ENCODE results near the gene SNX7. TPM values are rescaled to one million over a fixed set of nuclear protein-coding genes. Genes with fewer than 3 reads are reported as not detected.

SNX7 gene
- total RNA-seq, 1 donor from 2014 or later = 37.9 TPM

GRCh38 chr1:98698625-98699024 lies 37.1 kb downstream of the SNX7 start:
- DNase-seq = no peak

DNA sequence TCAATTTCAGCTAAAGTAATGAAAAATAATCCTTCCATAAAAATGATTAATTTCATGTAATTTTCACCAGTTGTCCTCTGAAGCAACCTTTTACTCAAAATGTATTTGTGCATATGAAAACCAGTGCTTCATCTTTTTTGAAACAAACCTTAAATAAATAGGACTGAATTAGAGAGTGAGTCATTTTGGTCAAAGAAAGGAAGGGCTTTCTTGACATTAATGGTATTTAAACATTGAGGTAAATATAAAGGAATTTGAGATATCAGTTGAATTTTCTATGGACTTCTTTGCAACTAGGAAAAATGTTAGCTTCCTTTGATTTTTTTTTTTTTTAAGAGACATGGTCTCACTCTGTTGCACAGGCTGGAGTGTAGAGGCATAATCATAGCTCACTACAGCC lies 38.7 kb downstream of the SNX7 start:
- DNase-seq = no peak

DNA sequence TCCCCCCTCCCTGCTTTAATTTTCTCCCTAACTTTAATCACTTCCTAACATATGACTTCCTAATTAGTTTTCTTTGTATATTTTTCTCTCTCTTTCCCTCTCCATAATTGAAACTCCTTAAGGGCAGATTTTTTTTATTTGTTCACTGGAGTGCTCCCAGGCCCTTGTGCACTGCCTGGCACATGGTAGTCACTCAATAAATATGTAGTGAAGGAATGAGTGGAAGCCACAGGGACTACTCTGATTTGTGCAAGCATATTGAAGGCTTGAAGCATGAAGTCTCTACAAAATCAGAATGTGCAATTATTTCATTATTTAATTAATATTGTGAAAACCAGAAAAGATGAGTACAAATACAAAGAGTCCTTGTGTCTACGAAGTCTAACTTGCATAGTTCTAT lies 41.5 kb downstream of the SNX7 start:
- DNase-seq = no peak

GRCh38 chr1:98704474-98704873 lies 43.0 kb downstream of the SNX7 start:
- peak; percentile 13 for DNase-seq

DNA sequence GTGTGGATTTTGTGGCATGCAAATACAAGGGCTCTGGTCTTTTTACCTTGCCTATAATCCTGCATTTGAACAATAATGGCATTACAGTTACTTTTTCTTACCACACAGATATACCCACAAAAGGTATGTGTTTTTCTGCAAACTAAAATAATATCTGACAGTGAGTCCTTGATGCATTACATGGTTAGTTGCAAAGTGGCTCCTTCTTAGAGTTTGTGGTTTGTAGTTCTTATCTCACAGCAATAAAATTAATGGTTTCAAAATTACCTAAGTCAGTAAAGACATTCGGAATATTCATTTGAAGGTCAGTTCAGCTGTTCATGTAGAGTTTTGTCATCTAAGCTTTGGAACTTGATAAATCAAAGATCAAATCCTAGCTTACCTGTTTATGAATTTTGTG lies 43.5 kb downstream of the SNX7 start:
- DNase-seq = no peak

DNA sequence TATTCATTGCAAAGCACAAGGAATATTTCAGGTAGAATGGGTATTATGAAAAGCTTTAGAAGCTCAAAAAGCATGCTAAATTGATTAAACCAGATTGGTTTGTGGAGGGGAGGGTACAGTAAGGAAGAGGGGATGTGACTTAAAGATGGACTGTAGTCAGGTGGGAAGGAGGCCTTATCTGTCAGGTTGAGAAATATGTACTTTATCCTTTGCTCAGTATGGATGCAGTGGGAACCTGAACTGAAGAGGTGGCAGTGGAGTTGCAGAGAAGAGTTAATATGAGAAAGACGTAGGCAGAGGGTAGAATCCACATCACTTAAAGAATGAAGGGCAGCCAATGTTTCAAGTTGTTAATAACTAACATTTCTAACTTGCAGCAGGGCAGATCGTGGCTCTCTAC lies 44.1 kb downstream of the SNX7 start:
- DNase-seq = no peak

DNA sequence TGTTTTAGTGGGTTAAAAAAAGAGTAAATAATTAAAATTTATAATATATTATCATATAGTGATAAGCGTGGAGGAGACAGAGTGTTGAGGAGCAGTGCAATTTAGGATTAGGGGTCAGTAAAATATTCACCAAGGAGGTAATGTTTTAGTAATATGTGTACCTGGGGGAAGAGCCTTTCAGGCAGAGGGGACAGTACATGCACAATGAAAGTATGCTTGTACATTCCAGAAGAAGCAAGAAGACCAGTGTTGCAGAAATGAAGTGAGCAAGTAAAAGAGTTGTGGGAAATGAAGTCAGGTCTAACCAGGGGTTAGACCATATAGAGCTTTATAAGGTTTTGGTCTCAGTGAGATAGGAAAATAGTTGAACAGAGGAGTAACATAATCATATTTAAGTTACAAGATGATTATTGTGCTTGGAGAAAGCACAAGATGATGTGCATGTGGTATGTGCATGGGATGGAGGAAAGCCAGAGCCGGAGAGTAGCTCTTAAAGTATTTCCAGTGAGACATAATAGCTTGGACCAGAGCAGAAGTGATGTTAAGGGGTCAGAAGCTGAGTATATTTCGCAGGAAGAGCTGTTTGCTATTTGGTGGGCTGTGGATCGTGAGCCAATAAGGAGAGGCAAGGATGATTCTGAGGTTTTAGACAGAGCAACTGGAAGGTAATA lies 44.8 kb downstream of the SNX7 start:
- DNase-seq = no peak

DNA sequence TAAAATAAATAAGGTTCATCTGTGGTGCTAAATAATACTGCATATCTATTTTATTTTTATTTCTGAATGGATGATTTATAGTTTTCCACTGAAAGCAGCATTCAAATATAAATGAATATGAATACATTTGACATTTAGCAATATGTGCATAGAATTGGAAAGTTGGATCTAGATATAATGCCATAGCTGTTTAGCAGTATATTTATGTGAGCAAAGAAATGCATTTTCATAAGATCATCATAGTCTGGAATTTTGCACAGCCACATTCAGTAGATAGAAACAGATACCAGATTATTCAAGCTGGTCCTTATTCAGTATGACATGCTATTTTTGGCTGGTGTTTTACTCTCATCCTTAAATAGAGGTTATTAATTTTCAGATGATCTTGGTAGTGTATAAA lies 46.0 kb downstream of the SNX7 start:
- DNase-seq = no peak

GRCh38 chr1:98709906-98710305 lies 48.4 kb downstream of the SNX7 start:
- no peak for DNase-seq

DNA sequence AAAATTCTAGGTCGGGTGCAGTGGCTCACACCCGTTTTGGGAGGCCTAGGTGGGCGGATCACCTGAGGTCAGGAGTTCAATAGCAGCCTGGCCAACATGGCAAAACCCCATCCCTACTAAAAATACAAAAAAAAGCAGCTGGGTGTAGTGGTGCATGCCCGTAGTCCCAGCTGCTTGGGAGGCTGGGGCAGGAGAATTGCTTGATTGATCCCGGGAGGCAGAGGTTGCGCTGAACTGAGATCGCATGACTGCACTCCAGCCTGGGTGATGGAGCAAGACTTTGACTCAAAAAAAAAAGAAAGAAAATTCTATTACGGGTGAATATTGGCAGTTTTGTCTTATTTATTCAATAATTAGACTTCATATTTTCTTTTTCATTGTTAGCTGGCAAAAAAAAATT lies 62.1 kb downstream of the SNX7 start:
- DNase-seq = no peak

DNA sequence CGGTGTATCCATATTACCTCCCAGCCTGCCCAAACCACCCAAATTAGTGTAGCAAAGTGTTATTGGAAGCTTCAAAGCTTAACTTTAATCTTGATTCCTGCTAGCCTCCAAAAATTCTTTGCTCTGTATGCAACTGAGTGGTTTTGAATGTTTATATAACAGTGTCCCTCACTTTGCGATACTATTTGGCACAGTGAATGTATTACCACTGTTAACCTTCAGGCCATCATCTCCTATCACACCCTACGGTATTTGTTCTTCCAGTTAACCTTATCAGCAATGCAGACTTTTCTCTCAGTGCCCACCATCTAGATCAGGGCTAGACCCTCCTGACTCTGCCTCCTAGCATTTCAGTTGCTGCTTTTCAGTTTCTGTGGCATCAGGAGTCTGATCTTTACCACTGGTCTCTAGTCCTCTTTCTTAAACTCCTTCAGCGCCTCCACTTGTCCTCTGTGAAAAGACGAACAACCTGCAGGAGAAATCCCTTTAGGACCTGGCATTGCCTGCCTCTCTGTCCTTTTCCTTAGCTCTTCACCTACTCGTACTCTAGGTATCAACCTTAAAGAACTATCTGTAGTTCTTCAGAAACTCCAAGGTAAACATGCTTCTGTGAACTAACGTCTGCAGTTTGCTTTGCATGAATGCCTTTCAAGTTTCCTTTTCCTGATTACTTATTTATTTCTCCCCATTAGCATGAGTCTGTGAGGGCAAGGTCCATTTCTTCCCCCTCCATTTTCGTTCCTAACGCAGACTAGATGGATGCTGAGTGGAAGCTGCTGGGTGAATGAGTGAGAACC lies 71.7 kb downstream of the SNX7 start:
- DNase-seq = no peak

DNA sequence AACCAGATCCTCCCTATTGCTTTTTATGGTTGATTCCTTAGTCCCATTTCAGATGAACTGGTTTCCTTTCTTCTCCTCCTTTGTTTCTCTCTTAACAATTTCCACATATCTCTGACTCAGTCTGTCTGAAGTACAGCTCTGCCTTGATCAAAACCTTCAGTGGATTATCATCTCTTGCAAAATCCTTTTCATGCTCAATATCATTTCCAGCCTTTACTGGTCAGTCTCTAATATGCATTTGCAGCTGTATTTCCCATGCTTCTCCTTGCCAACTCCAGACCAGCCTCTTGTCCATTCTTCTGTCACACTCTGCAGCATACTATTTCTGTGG lies 72.2 kb downstream of the SNX7 start:
- DNase-seq = no peak

DNA sequence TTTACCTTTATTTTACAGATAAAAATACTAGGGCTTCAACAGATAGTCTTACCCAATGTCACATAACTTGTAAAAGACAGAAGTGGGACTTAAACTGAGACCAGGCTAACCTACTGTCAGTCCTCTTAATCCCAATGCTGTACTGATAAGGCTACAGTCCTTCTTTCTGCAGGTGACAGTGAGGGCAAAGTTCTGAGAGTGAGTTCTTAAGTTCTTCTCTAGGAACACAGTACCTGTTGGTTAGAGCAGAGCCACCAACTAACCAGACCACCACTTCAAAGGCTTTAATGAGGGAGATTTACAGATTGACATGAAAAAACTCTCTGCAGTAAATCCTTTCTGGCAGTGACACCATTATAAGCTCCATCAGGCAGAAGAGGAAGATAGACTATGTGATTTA lies 74.2 kb downstream of the SNX7 start:
- no peak for DNase-seq

DNA sequence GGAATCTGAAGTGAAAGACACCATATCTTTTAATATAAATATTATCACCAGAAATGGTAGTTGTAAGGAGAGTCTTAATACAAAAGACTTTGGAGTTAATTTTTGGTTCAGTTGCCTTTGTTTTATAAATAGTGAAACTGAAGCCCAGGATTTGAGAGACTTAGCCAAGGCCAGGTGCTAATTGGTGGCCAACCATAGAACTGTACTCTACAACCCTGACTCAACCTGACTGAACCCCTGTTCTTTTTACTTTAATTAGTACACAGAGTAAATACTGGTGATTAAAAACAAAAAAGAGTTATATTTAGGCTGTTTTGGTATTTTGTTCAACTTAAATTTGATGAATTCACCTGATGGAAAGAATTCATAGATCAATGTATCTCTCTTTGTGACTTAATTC lies 76.3 kb downstream of the SNX7 start:
- DNase-seq = no peak

DNA sequence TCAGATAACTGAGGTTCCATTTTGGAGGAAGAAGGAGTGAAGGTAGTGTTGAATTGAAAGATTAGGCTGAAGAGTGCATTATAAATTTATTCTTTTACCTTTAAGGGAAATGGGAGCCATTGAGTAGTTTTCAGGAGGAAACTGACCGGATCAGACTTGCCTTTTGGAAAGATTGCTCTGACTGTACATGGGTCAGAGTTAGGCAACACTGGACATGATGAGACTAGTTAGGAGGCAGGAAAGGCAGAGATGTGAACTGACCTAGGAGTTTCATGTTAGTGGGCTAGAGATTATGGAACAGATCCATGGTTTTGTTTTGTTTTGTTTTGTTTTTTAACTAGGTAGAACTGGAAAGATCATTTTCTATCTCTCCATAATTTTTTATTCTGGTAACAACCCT lies 78.2 kb downstream of the SNX7 start:
- no peak for DNase-seq

DNA sequence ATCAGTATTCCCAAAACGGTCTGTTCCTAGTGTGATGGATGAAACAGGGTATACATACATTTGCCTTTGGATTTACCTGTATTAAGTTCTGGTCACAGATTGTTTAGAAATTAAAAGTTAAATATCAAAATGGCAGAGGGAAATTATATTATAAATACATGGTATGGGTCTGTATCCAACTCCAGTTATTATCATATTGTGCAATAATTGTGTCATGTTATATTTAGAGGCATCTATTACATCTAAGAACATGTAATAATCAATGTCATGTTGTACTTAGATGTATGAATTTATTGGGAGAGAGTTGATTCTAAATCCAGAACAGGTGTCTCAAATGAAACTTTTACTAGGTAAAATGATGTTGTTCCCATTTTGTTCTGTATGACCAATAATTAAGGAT lies 79.6 kb downstream of the SNX7 start:
- DNase-seq = no peak

DNA sequence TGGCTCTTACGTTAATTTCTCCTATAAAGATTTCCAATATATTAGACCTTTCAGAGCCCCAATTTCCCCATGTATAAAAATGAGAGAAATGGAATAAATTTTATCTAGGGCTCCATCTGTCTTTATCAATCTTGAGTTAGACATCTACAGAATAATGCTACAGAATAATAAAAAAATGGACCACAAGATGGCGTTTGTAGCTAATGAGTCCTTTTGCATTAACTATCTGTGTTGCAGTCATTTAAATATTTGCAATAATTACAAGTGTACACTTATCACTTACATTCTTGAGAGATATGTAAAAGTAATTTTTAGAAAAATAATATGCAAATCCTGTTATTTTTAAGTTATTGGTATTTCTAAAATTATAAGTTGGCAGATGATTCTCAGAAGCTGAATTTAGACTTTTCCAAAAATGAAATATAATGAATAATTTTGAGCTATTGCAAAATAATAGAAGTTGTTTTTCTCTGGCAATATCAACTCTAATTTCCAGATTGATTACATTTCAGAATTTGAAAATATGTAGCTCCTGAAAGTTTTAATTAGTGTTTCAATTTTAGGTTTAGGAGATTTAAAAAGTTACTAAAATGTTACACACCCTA lies 87.7 kb downstream of the SNX7 start:
- DNase-seq = peak; percentile 46

GRCh38 chr1:98754176-98754575 lies 92.7 kb downstream of the SNX7 start:
- no peak for DNase-seq

GRCh38 chr1:98761219-98761865 lies 99.8 kb downstream of the SNX7 start:
- DNase-seq = peak; percentile 2

DNA sequence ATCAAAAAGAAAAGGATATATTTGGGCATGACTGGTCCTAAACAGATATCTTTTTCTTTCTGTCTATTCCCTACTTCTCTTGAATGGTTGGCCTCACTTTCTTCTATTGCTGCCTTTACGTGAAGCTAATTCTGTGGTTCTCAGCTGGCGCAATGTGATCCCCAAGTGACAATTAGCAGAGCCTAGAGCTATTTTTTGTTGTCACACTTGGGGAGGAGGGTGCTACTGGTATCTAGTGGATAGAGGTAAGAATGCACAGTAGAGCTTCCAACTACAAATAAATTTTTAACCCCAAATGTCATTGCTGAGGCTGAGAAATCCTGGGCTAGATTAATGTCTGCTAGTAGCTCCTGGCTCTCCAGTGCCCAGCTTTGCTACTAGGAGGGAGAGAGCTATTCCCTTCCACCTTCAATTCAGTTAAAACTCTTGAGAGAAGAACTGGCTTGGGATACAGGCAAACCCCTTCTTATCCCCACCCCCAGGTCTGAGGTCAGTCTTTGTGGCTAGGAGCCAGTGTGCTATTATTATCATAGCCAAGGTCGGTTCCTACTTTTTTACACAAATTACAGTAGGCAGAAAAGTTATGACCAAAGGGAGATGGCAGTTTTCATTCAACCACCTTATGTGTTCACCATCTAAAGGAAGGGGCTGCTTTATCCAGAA lies 102.1 kb downstream of the SNX7 start:
- DNase-seq = no peak

- no peak for DNase-seq
Measured at GRCh38 chr1:98764485-98764884, 103.0 kb downstream of the SNX7 start.

DNA sequence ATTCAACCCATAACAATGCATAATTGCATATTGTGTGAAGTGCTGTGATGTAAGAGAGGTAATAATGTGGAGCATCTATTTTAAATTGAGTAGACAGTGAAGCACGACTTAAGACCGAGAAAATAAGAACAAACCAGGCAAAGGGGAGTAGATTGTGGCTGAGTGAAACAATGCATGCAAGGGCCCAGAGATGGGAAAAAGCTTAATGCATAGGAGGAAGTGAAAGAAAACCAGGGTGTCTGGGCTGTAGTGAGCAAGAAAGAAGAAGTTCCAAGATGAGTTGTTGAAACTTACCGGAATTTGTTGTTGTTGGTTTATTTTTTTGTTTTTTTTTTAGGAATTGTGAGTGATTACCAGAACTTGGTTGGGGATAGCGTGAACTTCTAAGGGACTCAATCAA lies 104.7 kb downstream of the SNX7 start:
- DNase-seq = no peak

DNA sequence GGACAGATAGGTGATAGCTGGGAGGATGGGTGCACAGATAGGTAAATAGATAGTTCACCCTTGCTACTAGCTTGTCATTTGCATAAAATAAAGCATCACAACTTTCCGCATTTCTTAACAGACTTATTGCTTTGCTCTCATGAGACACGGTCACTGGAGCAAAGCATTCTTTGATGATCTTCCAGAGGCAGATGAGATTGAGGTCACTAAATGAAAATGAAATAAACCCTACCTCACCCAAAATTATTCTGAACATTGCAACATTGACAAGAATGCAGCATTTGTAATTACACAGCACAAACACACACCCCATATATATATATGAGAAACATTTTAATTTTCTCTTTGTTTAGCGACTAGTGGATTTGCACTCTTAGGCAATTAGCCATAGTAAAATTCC lies 107.6 kb downstream of the SNX7 start:
- DNase-seq = no peak

All from dermis blood vessel endothelial cell (primary cell).